GM21423 (cell line): ENCODE results near the gene CDKAL1.
"Not testable (repeated sequence)": the region's sequence is repeated elsewhere in the genome, so short reads cannot be mapped to it uniquely, and the experiment has no call there.

Experiments used
- ATAC-seq: cut with Tn5 transposase; IDR thresholded peaks from one replicate; pipeline ENCODE4 v1.9.1; 2021; ENCODE audit warnings: mild to moderate bottlenecking, moderate library complexity; ENCODE audit not compliant: unreplicated experiment

The CDKAL1 gene

GRCh38 chr6:21049148-21049547 lies 514.9 kb downstream of the CDKAL1 start:
- no peak for ATAC-seq

DNA sequence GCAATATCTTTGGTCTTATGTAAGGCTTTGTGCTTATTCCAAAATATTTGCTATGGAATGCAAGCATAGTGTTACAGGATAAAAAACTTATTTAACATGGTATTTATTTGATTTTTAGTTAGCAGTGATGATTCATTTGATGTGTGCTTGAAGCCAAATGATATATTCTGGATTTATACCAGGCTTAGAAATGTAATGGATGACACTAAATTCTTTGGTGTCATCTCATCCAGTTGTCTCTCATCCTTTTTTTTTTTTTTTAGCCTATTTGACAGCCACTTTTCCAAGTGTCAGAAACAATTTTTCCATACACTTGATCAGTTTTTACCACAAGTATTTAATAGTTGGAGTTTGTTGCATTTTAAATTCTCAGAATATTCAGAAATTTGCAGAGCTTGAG lies 515.3 kb downstream of the CDKAL1 start:
- ATAC-seq, result no peak

DNA sequence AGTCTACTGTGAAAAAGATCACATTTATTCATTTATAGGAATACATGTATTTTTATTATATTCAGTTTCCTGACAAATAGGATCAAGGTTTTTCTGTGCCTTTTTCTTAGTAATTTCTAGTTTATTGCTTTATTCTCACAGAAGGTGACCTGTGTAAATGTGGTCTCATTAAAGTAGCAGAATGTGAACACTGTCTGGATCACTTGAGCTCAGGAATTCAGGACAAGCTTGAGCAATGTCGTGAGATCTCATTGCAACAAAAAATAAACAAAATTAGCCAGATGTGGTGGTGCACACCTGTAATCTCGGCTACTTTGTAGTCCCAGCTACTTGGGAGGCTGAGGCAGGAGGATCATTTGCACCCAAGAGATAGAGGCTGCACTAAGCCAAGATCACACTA lies 516.7 kb downstream of the CDKAL1 start:
- no peak for ATAC-seq

DNA sequence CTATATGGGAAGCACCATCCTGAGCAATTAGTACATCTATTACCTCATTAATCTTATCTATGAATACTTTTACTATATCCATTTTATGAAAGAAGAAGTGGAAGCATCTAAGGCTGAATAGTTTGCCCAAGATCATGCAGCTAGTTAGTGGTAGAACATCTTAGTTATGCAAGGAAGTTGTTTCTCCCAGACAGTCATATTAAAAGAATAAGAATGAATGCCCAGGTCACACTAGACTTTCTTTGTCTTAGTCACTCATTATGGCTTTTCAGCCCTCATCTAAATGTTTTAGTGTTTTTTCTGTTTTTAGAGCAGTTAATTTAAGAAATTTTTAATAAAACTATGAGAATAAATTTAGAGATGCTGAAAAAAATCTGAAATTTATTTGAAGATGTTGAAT lies 517.5 kb downstream of the CDKAL1 start:
- no peak for ATAC-seq

DNA sequence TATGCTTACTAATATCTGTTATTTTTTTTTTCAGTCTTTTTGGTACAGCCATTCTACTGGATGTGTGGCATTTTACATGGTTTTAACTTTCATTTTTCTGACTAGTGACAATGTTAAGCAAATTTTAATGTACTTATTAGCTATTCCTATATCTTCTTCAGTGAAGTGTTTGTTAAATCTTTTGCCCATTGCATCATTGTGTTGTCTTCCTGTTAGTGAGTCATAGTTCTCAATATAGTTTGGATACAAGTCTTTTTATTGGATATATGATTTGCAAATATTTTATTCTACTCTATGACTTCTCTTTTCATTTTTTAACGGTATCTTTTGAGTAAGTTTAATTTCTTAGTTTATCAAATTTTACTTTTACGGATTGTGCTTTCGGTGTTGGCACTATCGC lies 519.4 kb downstream of the CDKAL1 start:
- no peak for ATAC-seq

DNA sequence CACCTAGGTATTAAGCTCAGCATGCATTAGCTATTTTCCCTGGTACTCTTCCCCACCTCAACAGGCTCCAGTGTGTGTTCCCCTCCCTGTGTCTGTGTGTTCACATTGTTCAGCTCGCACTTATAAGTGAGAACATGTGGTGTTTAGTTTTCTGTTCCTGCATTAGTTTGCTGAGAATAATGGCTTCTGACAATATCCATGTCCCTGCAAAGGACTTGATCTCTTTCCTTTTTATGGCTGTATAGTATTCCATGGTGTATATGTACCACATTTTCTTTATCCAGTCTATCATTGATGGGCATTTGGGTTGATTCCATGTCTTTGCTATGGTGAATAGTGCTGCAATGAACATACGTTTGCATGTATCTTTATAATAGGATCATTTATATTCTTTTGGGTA lies 521.2 kb downstream of the CDKAL1 start:
- not testable (repeated sequence) for ATAC-seq

GRCh38 chr6:21061892-21062291 lies 527.6 kb downstream of the CDKAL1 start:
- no peak for ATAC-seq

DNA sequence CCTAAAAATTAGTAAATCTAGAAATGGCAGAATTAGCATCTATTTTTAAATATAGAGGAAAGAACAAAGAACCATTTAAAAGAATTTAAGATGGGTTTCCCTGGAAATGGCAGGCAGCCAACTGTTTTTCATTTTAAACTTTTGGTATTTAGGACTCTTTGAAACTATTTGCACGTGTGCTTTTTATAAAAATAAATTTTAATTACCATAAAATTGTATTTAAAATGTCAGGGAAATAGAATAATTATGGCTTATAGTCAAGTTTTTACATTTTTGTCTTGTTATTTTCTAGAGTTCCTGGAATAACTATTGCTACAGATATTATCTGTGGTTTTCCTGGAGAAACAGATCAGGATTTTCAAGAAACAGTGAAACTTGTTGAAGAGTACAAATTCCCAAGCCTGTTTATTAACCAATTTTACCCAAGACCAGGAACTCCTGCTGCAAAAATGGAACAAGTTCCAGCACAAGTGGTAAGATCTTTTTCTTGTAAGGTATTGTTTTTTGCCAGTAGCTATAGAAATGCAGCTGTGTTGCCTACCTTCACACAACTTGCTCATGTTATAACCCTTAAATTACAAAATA lies 530.6 kb downstream of the CDKAL1 start:
- no peak for ATAC-seq

DNA sequence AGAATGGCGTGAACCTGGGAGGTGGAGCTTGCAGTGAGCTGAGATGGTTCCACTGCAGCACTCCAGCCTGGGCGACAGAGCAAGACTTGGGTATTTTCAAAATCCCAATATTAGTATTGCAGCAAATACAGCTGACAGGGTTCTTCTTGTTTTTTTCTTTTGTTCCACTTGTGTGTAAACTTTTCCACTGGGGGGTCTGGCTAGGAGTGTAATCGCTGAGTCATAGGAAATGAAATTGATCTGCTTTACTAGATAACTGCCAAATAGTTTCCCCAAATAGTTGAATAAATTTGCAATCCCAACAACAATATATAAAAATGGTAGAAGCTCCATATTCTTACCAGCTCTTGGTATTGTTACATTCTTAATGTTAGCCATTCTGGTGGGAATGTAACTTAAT lies 533.3 kb downstream of the CDKAL1 start:
- ATAC-seq, result no peak

DNA sequence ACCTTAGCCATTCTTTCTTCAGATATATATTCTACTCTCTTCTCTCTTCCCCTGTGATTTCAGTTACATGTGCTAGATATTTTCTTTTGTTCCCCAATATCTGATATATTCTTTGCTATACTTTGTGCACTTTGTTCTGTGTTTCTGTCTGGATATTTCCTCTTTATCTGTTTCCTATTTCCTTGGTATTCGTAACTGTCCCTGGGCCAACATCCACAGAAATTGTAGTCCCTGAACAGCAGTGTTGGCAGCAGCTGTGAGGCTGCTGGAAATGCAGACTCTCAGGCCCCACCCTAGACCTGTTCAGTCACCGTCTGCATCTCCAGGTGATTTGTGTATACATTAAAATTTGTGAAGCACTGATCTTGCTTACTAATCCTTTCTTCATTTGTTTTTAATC lies 536.4 kb downstream of the CDKAL1 start:
- ATAC-seq, result no peak

DNA sequence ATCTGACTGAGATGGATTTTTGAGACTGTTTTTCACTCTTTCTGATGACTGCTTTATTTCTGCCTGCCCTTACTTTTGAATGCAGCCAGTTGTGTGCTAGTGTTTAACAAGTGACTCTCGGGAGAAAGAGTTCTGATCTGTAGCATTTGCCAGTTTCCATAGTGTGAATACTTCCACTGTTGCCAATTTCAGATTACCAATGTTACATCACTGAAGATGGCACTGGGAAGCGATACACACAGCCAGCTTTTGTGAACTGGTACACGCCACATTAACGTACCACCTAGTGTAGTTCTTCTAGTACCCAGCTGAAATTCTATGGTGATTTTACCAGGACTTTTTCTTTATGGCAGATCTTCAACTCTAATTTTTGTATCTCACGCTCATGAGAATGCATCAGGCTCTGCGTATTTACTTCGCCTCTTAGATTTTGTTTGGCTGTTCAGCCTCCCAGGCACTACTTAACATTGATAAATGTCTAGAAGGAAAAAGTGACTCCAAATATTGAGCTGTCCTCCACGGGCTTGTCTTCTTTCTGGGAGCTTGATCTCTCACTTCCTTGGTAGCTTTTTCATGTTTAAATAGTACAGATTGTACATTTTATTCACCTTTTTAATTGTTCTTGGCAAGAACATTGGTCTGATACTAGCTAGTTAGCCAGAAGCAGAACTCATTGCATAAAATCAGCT lies 537.7 kb downstream of the CDKAL1 start:
- ATAC-seq, result no peak

GRCh38 chr6:21073318-21073839 lies 539.1 kb downstream of the CDKAL1 start:
- no peak for ATAC-seq

DNA sequence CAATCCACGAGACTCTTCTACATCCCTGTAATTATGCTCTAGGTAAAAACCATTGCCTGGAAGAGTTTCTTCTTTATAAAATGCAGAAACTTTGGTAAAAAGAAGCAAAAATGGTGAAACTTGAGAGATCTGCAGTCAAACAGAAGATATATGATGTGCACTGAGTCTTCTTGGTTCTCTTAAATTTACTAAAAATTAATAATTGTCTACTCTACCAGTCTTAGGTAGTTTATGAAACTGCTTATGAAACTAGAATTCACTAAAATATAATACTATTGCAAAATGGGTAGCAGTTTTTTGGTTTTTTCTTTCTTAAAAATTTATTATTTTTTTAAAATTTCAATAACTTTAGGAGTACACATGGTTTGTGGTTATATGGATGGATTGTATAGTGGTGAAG lies 540.2 kb downstream of the CDKAL1 start:
- ATAC-seq, result no peak

DNA sequence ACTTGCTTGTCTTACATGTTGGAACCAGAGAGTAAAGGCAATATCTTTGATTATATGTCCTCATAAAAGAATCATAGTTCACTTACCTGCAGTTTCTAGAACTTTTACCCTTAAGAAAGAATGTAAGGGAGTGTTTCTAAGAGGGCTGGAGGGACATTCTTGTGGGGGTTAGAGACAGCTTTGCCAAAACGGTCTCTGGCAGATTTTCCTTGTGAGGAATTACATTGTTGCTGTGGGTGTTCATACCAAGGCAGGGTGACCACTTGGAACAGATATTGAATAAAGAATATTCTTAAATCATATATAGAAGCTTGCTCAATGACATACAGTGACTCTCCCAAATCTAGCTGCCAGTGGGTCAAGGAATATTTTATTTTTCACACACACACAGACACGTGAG lies 541.7 kb downstream of the CDKAL1 start:
- no peak for ATAC-seq

DNA sequence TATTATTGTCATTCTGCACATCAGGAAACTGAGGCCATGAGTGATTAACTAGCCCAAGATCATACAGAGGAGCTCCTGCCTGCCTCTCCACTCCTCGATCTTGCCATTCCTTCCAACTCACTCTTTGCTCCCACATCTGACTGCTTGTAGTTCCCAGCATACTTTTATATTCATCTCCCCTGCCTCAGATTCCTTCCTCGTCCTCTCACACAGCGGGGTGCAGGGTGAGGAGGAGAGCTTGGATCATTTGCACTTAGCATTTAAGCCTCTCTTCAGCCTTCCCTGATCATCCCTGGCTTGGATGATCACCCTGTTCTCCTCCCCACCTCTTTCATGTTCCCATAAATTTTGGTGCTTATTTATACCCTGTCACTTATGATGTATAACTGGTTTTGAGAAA lies 544.2 kb downstream of the CDKAL1 start:
- ATAC-seq, result no peak

DNA sequence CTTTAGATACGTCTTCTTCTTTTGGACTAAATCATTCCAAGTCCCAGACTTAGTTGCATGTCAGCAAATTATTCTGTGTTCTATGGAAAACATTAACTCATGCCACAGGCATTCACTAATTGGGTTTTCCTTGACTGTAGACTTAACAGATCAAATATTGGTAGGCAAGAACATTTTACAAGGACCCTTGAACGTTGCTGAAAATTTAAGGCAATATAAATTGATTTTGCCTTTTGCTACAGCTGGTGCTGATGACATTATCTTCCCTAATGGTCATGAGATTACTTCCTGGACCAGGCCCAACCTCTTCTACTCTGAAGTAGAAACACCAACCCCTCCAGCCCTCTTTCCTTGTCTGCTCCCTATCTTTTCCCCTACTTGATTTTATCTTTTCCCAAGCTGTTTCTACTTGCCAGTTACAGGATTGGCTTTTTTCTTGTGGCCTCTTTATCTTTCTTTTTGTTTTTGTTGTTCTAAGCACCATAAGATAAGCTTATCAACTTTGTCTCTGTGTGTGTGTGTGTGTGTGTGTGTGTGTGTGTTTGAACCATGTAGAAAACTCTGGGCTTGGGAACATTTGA lies 545.3 kb downstream of the CDKAL1 start:
- ATAC-seq, result no peak

- no peak for ATAC-seq
These were observed 546.0 kb downstream of the CDKAL1 start for GRCh38 chr6:21080221-21080620.

DNA sequence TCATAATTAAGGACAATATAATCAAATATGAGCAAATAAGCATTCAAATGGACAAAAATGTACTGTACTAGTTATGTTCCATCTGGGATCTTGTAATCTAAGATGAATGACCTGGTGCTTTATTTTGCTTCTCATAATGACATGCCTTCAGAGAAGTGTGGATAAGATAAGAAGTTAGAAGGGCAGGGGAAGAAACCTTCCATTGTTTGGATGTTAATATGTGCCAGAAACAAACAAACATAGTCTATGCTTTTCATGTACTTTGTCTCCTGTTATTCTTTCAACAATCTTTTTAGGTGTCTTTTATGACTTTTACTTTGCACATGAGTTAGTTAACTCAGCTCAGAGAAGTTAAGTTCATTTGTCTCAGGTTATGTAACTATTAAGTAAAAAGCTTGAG lies 547.8 kb downstream of the CDKAL1 start:
- ATAC-seq, result no peak

DNA sequence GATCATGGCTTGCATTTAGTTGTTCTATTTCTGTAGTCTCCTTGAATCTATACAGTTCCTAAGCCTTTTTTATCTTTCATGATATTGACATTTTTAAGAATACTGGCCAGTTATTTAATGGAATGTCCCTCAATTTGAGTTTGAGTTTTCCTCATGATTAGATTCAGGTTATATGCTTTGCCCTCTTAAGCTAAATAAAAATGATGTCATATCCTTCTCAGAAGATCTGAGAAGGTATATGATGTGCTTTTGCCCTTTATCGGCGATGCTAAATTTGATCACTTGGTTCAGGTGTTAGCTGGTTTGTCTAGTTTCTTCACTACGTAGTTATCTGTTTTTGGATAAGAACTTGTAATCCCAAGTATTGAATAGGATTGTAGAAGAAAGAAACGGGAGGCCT lies 549.5 kb downstream of the CDKAL1 start:
- no peak for ATAC-seq

DNA sequence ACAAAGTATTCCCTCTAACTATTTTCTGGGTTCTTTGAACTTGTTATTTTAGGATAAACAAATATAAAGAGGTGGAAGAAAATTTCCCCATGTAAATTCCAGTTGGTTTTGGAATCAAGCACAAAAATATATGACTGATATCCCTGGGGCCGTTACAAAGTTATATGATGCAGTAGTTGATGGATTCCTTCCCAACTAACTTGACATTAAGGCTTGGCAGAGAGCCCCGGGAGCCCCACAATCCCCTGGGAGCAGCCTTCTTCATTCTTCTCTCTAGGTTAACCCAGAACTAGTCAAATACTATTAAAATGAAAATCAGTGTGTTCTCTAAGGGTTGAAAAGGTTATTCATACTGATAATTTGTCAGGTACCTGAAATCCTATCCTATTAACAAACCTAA lies 550.4 kb downstream of the CDKAL1 start:
- ATAC-seq, result no peak

DNA sequence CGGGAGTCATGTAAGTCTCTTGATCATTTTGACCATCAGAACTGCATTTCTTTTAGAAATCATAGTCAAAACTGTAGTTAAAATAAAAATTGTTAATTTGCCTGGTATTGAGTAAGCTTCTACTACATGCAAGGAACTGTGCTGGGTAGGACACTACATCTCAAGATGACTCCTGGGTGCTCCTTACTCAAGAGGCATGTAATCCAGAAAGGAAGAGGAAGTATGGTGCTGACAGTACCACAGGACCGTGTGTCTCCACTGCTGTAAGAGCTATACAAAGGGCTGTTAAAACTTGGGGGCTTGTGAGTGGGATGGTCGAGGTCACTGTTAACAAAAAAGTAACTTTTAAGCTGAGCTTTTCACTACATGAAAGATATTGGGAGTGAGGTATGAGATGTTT lies 551.0 kb downstream of the CDKAL1 start:
- ATAC-seq, result no peak

GRCh38 chr6:21085643-21086042 lies 551.4 kb downstream of the CDKAL1 start:
- ATAC-seq, result no peak
